AG10803 (cell line): ENCODE results near the gene BOD1L2.

Experiments used
- DNase-seq: peaks from one replicate; pipeline ENCODE4 v3.0.0; 2010; ENCODE audit warnings: low read depth
- H3K4me3 ChIP-seq: 2 replicates; pipeline ENCODE4 v1.5.1; 2011; ENCODE audit warnings: mild to moderate bottlenecking, low read length, control low read depth
- CTCF ChIP-seq: conservative IDR thresholded peaks from 2 replicates; pipeline ENCODE4 v1.5.1; 2011; ENCODE audit warnings: mild to moderate bottlenecking, low read length, control low read depth, inconsistent platforms

BOD1L2 gene

GRCh38 chr18:57137847-57138246 is 9.0 kb upstream of the BOD1L2 start:
- DNase-seq = no peak
- no peak for TF ChIP-seq CTCF
- H3K4me3 ChIP-seq = no peak overlapping the region

- no peak for TF ChIP-seq CTCF
- H3K4me3 ChIP-seq = no peak overlapping the region
- DNase-seq = no peak
Measured at GRCh38 chr18:57141208-57142129, 5.4 kb upstream of the BOD1L2 start.

- no peak for TF ChIP-seq CTCF
- no peak for DNase-seq
- no peak overlapping the region for H3K4me3 ChIP-seq
Measured at GRCh38 chr18:57142324-57142723, 4.6 kb upstream of the BOD1L2 start.

GRCh38 chr18:57143265-57143664 is 3.6 kb upstream of the BOD1L2 start:
- DNase-seq = no peak
- no peak overlapping the region for H3K4me3 ChIP-seq

GRCh38 chr18:57148263-57148662 is 1.4 kb downstream of the BOD1L2 start:
- no peak for DNase-seq
- no peak overlapping the region for H3K4me3 ChIP-seq
- no peak for TF ChIP-seq CTCF

More at GRCh38 chr18:57143265-57143664, 3.6 kb upstream of the BOD1L2 start:
- TF ChIP-seq CTCF = no peak

GRCh38 chr18:57149051-57149450 is 2.2 kb downstream of the BOD1L2 start:
- TF ChIP-seq CTCF = no peak
- DNase-seq = no peak
- no peak overlapping the region for H3K4me3 ChIP-seq

GRCh38 chr18:57149531-57149930 is 2.6 kb downstream of the BOD1L2 start:
- no peak overlapping the region for H3K4me3 ChIP-seq
- no peak for TF ChIP-seq CTCF
- no peak for DNase-seq
